K562 (cell line): ENCODE measurements around the gene TMEM131L. TPM values are rescaled to one million over a fixed set of nuclear protein-coding genes. Genes with fewer than 3 reads are reported as not detected.

Source experiments
- ATAC-seq: fragments of 200-7000 bp; cut with Tn5 transposase; 3 replicates; pipeline ENCODE4 v1.9.1; 2020; ENCODE audit warnings: moderate library complexity
- BruUV-seq: library from RNA; stranded (reverse); fragments of 400-500 nt; replicated peaks from 2 replicates; lab custom pipeline; 2021; lab: Mats Ljungman, UMichigan
- CTCF ChIA-PET: fragments of 300-600 bp; formaldehyde crosslinking; extraction: SDS; loops from one replicate; lab custom pipeline; 2021; ENCODE audit warnings: low intra/inter-chr PET ratio; lab: Yijun Ruan, JAX
- POLR2A ChIA-PET: fragments of 300-600, 350-650 bp; sonication (Branson Sonifier 250); formaldehyde crosslinking; extraction: SDS; loops from one replicate; lab custom pipeline; 2021; ENCODE audit warnings: antibody characterized with exemption, inconsistent platforms; lab: Yijun Ruan, JAX
- DNase-seq, 4 experiments: peaks; one replicate each; pipeline versions ENCODE4 v3.0.0 to v3.0.0-alpha.2; 2011 to 2018; ENCODE audit warnings: low spot score in 3 of 4, mixed read lengths in 3 of 4; ENCODE audit errors: extremely low read depth in 1 of 4
- FAIRE-seq: peaks from 2 replicates; lab custom pipeline; 2011; peaks lifted over from hg19 to GRCh38; lab: Jason Lieb, UNC
- H2AFZ ChIP-seq: 2 replicates; pipeline ENCODE4 v1.6.0; 2011; ENCODE audit warnings: low read depth, low read length, control low read depth, inconsistent platforms
- H3K27ac ChIP-seq: fragments of 200-600 bp; 3 replicates; pipeline ENCODE4 v1.8.0; 2011; ENCODE audit warnings: low read depth, mild to moderate bottlenecking, control low read depth, inconsistent platforms, low read length, moderate library complexity, mixed read lengths; ENCODE audit errors: extremely low read depth
- H3K27me3 ChIP-seq, 2 experiments: fragments of 300-600 bp in 1 of 2; 2 replicates in 1 of 2; 3 replicates in 1 of 2; pipeline versions ENCODE4 v1.6.0 to v1.8.0; 2011; ENCODE audit warnings: inconsistent platforms in 2 of 2, low read length in 2 of 2, mild to moderate bottlenecking in 1 of 2, mixed read lengths in 1 of 2, moderate library complexity in 1 of 2; ENCODE audit not compliant: control insufficient read depth in 2 of 2, insufficient read depth in 2 of 2
- H3K36me3 ChIP-seq: fragments of 300-600 bp; 3 replicates; pipeline ENCODE4 v1.8.0; 2011; ENCODE audit warnings: mild to moderate bottlenecking, low read length, inconsistent platforms; ENCODE audit not compliant: control insufficient read depth, insufficient read depth
- H3K4me1 ChIP-seq, 2 experiments: fragments of 200-600 bp in 1 of 2; replicated peaks in 1 of 2; 2 replicates in 1 of 2; 3 replicates in 1 of 2; pipeline versions ENCODE4 v1.5.1 to v1.8.0; 2011; ENCODE audit warnings: inconsistent platforms in 2 of 2, low read length in 2 of 2, mild to moderate bottlenecking in 1 of 2, mixed read lengths in 1 of 2, moderate library complexity in 1 of 2; ENCODE audit not compliant: control insufficient read depth in 2 of 2, insufficient read depth in 2 of 2
- H3K4me2 ChIP-seq: 2 replicates; pipeline ENCODE4 v1.6.1; 2011; ENCODE audit warnings: low read length, control low read depth, inconsistent platforms, mixed read lengths; ENCODE audit not compliant: insufficient read depth
- H3K4me3 ChIP-seq: fragments of 200-600 bp; sonication (generic), shearing (Covaris generic); 2 replicates; pipeline ENCODE4 v1.5.1; 2016; ENCODE audit warnings: control low read depth, inconsistent platforms
- H3K79me2 ChIP-seq: fragments of 200-600 bp; 3 replicates; pipeline ENCODE4 v1.8.0; 2011; ENCODE audit warnings: low read length, inconsistent platforms; ENCODE audit not compliant: control insufficient read depth, insufficient read depth
- H3K9ac ChIP-seq, 2 experiments: 2 replicates each; pipeline versions ENCODE4 v1.6.0 to v1.6.1; 2011; ENCODE audit warnings: low read depth in 2 of 2, low read length in 2 of 2, control low read depth in 1 of 2, inconsistent platforms in 1 of 2, mild to moderate bottlenecking in 1 of 2, mixed read lengths in 1 of 2; ENCODE audit not compliant: insufficient read depth in 1 of 2
- H3K9me1 ChIP-seq: one replicate; pipeline ENCODE4 v1.6.0; 2011; ENCODE audit warnings: inconsistent platforms, mild to moderate bottlenecking, low read length, moderate library complexity; ENCODE audit not compliant: control insufficient read depth, insufficient read depth
- H3K9me3 ChIP-seq: replicated peaks from 2 replicates; pipeline ENCODE4 v1.5.1; 2011; ENCODE audit warnings: low read depth, low read length, inconsistent platforms; ENCODE audit not compliant: control insufficient read depth, insufficient read depth
- H4K20me1 ChIP-seq: replicated peaks from 2 replicates; pipeline ENCODE4 v1.6.1; 2011; ENCODE audit warnings: low read length, inconsistent platforms, mixed read lengths; ENCODE audit not compliant: control insufficient read depth, insufficient read depth
- JUNB ChIP-seq: fragments of 450-650 bp; formaldehyde crosslinking; conservative IDR thresholded peaks from 2 replicates; pipeline ENCODE4 v1.4.0; 2020; ENCODE audit warnings: mild to moderate bottlenecking
- MECOM ChIP-seq: fragments of 250-450 bp; sonication (Bioruptor Pico); IDR thresholded peaks from 2 replicates; pipeline ENCODE4 v1.8.0; 2022; ENCODE audit warnings: inconsistent platforms
- PHTF2 ChIP-seq: fragments of 250-450 bp; sonication (Bioruptor Pico); IDR thresholded peaks from 2 replicates; pipeline ENCODE4 v1.5.0; 2021; ENCODE audit warnings: mild to moderate bottlenecking
- POLR2AphosphoS2 ChIP-seq: IDR thresholded peaks from 2 replicates; pipeline ENCODE4 v1.6.1; 2012; ENCODE audit warnings: low read length, improper control_type of control experiment
- ZNF165 ChIP-seq: fragments of 250-450 bp; sonication (Bioruptor Pico); IDR thresholded peaks from 2 replicates; pipeline ENCODE4 v1.4.0; 2020; ENCODE audit warnings: borderline replicate concordance
- ZZZ3 ChIP-seq: fragments of 450-650 bp; IDR thresholded peaks from 2 replicates; pipeline ENCODE4 v1.6.1; 2016; ENCODE audit warnings: antibody characterized with exemption, mild to moderate bottlenecking, moderate library complexity
- WGBS: fragments of 100-300 bp; shearing (Covaris generic); methylation state at CpG from one replicate; pipeline ENCODE4 v1.1.6; 2016; ENCODE audit warnings: low coverage, mixed read lengths; ENCODE audit not compliant: insufficient coverage; ENCODE audit errors: missing lambda C conversion rate; 5-methylcytosine and 5-hydroxymethylcytosine counted together
- in situ Hi-C: fragments of 300-500 bp; cut with MboI; formaldehyde crosslinking; loops from 4 replicates; pipeline ENCODE4 v1.15.0; 2018; ENCODE audit warnings: inconsistent platforms, mixed read lengths
- intact Hi-C: fragments of 100-400 bp; cut with micrococcal nuclease; formaldehyde crosslinking; loops from 2 replicates; pipeline ENCODE4 v1.14.2; 2022
- polyA plus RNA-seq, 8 experiments: library from polyadenylated mRNA; depleted of rRNA in 4 of 8; stranded (reverse) in 5 of 8; unstranded in 3 of 8; fragments of >200 nt; fragmentation: Nextera tagmentation in 2 of 8; fragmentation: Illumina TruSeq in 1 of 8; extraction: Ambion mirVana in 2 of 8; extraction: Trizol in 1 of 8; gene quantifications; 2 replicates each; pipeline versions ENCODE4 v1.2.1 to v1.2.3, GENCODE V29; 2011 to 2014; ENCODE audit warnings: inconsistent platforms in 1 of 8, missing spikeins in 1 of 8
- total RNA-seq, 7 experiments: library from RNA; depleted of rRNA in 6 of 7; stranded (reverse); fragments of >200 nt in 6 of 7; fragmentation: Illumina TruSeq in 2 of 7; extraction: Trizol in 2 of 7; gene quantifications; 2 replicates each; pipeline versions ENCODE4 v1.2.1 to v1.2.3, GENCODE V29; 2011 to 2021; ENCODE audit warnings: low replicate concordance in 1 of 7
- TF ChIP-seq, protein P1 (sequence below): fragments of 250-450 bp; sonication (Bioruptor Pico); IDR thresholded peaks from 2 replicates; pipeline ENCODE4 v1.5.0; 2021; ENCODE audit warnings: mild to moderate bottlenecking, borderline replicate concordance

The TMEM131L gene
- total and polyA plus RNA-seq, 9 of the 15 experiments (the other 6 are each of a cell fraction or from before 2014, with no cell fraction given): 1.2 to 20.8 (median 12.9) TPM

DNA sequence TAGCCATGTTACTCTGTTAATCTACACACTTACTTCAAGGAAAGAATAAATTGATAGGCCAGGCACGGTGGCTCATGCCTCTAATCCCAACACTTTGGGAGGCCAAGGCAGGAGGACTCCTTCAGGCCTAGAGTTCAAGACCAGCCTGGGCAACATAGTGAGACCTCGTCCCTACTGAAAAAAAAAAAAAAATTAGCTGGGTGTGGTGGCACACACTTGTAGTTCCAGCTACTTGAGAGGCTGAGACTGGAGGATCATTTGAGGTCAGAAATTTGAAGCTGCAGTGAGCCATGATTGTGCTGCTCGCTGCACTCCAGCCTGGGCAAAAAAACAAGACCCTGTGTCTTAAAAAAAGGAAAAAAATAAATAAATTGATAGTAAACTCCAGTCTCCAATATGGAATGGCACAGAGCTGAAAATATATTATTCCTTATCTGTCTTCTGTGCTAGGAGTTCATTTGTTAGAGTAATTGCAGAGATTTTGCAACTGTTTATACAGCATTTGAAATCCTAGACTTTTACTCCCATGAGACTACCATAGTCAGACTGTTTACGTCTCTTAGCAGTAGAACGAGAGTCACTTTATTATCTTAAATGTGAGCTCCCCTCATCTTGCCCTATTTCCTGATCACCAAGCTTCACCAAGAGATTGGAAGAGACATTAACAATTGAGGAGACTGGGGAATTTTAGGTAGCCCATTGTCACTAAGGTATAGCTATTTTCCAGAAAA, 18.8 kb upstream of the TMEM131L start:
- ChIA-PET POLR2A (interaction anchor here (0.6 to 2.4 kb wide), 3 partner anchors 10 to 612 kb away, joined by 3 to 6 read pairs (median 5); no protein-coding TSS in a partner anchor), CTCF (no interaction called here)
- FAIRE-seq (no peak), DNase-seq (no peak)
- Histone ChIP-seq H2AFZ (no peak overlapping the region), H3K36me3 (no peaks in the 10 kb centered on the region), H3K27ac (no peak overlapping the region), H3K4me3 (no peak overlapping the region), H3K4me2 (no peak overlapping the region)
- BruUV-seq: no TSS peak
- in situ Hi-C loops: no loop called here
- no peak for TF ChIP-seq JUNB (CRISPR knock-in tag)
- TF ChIP-seq PHTF2 (CRISPR knock-in tag): no peak
- no peak for TF ChIP-seq ZZZ3
- TF ChIP-seq, protein P1, sequence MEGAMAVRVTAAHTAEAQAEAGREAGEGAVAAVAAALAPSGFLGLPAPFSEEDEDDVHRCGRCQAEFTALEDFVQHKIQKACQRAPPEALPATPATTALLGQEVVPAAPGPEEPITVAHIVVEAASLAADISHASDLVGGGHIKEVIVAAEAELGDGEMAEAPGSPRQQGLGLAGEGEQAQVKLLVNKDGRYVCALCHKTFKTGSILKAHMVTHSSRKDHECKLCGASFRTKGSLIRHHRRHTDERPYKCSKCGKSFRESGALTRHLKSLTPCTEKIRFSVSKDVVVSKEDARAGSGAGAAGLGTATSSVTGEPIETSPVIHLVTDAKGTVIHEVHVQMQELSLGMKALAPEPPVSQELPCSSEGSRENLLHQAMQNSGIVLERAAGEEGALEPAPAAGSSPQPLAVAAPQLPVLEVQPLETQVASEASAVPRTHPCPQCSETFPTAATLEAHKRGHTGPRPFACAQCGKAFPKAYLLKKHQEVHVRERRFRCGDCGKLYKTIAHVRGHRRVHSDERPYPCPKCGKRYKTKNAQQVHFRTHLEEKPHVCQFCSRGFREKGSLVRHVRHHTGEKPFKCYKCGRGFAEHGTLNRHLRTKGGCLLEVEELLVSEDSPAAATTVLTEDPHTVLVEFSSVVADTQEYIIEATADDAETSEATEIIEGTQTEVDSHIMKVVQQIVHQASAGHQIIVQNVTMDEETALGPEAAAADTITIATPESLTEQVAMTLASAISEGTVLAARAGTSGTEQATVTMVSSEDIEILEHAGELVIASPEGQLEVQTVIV (CRISPR knock-in tag): no peak
- TF ChIP-seq MECOM (CRISPR knock-in tag): no peak
- no peak for TF ChIP-seq ZNF165 (CRISPR knock-in tag)
- TF ChIP-seq POLR2AphosphoS2: no peak
- TF ChIP-seq, all 486 proteins: peak for 0
- Histone ChIP-seq H3K9ac (no peak overlapping the region), H3K9me1 (no peaks in the 10 kb centered on the region), H3K4me1 (peaks cover 0 to 4% of the 10 kb centered on the region in 2 experiments; a peak in 2 of 5 replicates), H3K27me3 (no peaks in the 10 kb centered on the region), H3K9me3 (no peaks in the 10 kb centered on the region), H3K79me2 (no peaks in the 10 kb centered on the region), H4K20me1 (no peaks in the 10 kb centered on the region)
- intact Hi-C loops: no loop called here
- no peak for ATAC-seq
- 54% methylated on average over 5 of the region's 5 CpGs for WGBS
